ENCODE results near the gene BNIP3.

Gene BNIP3, protein sequence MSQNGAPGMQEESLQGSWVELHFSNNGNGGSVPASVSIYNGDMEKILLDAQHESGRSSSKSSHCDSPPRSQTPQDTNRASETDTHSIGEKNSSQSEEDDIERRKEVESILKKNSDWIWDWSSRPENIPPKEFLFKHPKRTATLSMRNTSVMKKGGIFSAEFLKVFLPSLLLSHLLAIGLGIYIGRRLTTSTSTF

DNA sequence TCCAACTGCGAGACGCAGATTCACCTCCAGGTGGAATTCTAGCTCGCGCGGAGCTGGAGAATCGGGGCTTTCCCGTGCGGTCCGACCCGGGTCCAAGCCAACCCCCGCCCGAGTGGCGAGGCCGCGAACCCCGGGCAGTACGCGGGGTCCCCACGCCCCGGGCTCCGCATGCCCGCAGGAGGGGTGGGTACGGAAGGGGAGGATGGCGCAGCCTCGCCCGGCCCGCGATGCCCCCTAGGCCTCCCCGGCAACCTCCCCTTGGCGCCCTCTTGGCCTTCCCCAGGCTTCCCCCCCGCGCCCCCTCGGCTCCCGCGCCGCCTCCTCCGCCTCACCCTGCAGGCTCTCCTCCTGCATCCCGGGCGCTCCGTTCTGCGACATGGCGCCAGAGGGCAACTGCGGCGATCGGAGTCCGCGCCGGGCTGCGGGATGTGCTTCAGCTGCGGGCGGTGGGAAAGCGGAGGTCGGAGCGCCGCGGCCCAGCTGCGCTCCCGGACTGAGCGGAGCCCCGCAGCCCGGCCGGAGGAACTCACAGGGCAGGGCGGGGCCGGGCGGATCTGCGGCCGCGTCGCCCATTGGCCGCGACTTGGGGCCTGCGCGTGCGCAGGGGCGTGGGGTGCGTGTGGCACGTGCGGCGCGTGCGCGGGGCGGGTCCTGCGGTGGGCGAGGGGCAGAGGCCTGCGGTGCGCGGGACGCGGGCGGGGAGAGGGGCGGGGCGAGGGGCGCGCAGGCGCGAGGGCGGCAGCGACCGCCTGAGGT is at the start of gene BNIP3:
Gene BNIP3, minus strand, starts transcription at position 495 of the 756 bp plus-strand sequence. Its CDS starts 117 bp downstream, at position 378.
- TF ChIP-seq GATA2 (IDR thresholded peaks at IDR 0.05; ENCODE audit: low read depth, low read length) (no peak), GATA3 (IDR thresholded peaks at IDR 0.05; ENCODE audit: low read depth, low read length) (no peak)

DNA sequence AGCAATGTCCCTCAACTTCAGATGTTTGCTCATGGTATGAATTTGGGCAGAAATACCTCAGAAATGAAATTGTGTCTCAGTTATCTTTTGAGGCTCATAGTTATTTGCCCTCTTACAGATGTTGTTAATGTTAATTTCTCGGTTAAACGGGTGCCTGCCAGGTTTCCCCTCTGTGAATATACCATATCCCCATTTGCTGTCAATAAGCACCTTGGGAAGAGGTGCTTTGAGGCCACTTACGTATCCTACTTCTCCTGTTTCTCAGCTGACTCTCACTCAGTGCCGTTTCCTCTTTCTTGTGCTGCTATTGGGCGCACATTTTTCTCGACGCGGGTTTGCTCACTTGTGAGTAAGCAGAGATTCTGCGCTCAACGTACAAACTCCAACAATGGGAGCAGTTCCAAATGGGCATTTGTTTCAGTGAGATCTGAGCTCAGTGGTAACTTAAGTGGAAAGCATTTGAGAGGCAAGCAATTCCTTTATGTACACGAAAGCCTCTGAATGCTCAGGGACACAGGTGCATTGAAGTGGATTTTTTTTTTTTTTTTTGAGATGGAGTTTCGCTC is 49.3 kb upstream of the BNIP3 start:
- TF ChIP-seq GATA2 (IDR thresholded peaks at IDR 0.05; ENCODE audit: low read depth, low read length) (no peak), GATA3 (IDR thresholded peaks at IDR 0.05; ENCODE audit: low read depth, low read length) (no peak)

DNA sequence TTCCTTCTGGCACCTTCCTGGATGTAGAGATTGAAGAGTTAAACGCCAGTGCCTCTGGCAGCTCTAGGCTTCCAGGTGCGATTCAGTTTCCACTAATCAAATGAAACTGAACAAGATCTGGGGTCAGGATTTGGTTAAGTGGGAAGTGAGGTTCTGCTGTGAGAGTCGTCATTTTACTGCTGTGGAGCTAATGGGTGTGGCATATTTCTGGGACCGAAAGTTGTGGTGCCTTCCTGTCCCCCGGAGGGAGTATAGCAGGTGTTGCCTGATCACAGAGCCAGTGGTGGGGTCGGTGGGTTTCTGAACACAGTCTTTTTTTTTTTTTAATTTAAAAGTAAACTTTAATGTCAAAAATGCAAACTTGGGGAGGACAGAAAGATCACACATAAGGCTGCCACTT is 47.0 kb upstream of the BNIP3 start:
- TF ChIP-seq GATA2 (IDR thresholded peaks at IDR 0.05; ENCODE audit: low read depth, low read length) = no peak
- no peak for TF ChIP-seq GATA3 (IDR thresholded peaks at IDR 0.05; ENCODE audit: low read depth, low read length)

DNA sequence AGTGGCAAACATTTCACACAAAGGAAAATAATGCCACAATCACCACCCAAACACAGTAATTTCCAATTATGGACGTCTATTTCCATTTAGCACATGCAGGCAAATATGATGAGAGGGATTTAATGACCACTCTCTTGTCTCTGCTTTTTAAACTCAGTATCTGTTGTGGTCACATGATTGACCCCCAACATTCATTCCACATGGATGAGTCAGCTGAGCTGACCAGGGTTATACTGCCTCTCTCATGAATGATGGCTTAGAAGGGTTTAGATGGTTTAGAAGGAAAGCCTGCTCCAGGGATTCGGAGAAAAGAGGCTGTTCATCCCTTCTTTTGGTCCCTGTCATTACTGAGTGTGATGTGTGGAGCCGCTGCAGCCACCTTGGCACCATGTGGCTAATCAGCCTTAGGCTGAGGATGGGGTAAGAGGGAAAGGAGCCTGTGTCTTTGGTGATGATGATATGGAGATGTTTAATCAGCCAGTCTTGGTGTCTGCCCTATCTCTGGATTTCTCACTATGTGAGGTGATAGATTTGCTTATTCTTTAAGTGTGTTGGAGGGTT is 45.8 kb upstream of the BNIP3 start:
- TF ChIP-seq GATA2 (IDR thresholded peaks at IDR 0.05; ENCODE audit: low read depth, low read length) = no peak
- TF ChIP-seq GATA3 (IDR thresholded peaks at IDR 0.05; ENCODE audit: low read depth, low read length) = no peak

DNA sequence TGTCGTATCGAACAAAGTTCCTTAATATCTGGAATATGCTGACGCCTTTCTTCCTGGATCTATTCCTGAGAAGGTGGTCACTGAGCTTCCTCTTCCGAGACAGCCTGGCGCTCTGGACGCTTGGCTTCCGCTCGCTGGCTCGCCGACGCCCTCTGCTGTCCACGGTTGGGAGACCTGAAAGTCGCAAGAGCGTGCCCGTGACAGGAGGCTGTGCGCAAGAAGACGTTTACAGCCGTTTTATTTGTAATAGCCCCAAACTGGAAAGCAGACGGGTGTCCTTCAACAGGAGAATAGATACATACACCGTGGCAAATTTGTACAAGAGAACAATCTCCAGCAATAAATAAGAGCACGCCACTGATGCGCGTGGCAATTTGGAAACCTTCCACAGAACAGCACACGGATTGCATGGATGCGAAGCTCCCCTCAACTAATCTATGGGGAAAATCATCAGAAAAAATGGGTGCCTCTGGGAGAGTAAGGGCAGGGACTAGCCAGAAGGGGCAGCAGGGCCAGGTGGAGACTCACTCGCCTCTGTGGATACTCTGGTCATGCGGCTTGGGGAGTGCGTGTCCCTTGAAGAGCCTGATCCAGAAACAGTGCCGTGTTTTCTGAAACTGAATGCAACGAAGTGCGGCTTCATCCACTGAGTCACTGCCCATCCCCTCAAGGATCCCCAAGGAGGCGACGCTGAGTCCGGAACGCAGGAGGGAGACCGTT is 41.5 kb upstream of the BNIP3 start:
- no peak for TF ChIP-seq GATA3 (IDR thresholded peaks at IDR 0.05; ENCODE audit: low read depth, low read length)
- TF ChIP-seq GATA2 (IDR thresholded peaks at IDR 0.05; ENCODE audit: low read depth, low read length) = no peak

DNA sequence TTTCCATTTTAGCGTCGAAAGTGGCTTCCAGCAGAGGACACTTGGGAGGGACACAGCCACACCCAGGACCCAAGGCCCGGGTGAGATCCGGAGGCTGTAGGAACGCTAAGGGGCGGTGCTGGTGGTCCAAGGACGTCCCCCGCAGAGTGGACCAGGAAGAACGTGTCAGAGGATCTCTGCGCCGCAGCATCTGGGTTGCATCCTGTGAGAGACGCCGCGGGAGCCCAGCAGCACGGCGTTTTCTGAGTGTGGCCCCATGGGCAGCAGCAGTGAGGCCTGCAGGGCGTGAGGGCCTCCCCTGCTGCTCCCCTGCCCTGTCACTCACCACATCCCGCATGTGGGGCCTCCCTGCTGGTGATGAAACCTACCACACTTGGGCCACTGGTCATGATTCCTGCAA is 40.5 kb upstream of the BNIP3 start:
- TF ChIP-seq GATA2 (IDR thresholded peaks at IDR 0.05; ENCODE audit: low read depth, low read length) (no peak), GATA3 (IDR thresholded peaks at IDR 0.05; ENCODE audit: low read depth, low read length) (no peak)

DNA sequence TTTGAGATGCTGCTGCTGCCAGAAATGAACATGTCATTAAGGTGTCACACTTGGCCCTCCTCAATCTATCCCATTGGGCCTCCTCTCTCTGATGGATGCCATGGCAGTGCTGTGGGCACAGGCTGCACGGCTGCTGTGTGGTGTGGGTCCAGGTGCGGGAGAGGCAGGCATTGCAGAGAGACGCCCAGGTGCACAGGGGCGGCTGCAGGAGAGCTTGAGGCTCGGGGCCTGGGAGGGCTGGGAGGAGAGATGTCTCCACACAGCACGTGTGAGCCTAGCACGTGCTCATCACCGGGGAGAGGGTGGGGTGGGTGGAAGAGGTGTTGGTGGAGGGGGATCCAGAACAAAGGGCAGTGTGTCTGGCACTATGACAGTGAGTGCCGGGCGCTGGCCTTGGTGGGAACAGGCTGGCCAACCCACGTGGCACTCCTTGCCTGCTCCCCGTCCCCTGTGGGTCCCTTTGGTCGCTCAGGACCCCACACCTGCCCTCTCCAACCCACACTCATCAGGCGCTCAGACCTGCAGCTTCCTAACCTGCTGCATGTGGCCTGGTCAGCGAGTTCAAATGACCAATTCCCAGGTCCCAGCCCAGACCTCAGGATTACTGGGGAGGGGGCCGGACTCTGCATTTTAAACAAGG is 39.9 kb upstream of the BNIP3 start:
- no peak for TF ChIP-seq GATA2 (IDR thresholded peaks at IDR 0.05; ENCODE audit: low read depth, low read length)
- no peak for TF ChIP-seq GATA3 (IDR thresholded peaks at IDR 0.05; ENCODE audit: low read depth, low read length)

DNA sequence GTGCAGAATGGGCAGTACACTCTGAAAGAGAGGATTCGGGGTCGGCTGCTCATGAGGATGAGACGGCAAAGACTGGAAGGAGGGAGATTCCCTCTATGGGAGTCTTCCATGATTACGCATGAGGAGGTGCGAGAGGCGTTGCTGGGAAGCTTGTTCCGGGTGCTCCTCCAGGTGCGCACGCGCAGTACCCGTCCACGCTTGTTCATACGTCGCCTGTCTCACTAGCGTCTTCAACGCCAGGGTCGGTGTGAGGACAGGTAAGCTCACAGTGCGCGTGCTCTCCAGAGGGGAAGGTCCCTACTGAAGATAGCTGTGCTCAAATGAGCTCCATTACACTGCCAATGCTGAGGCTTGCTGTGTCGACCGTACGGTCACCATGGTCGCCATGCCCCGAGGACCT is 39.3 kb upstream of the BNIP3 start:
- no peak for TF ChIP-seq GATA2 (IDR thresholded peaks at IDR 0.05; ENCODE audit: low read depth, low read length)
- no peak for TF ChIP-seq GATA3 (IDR thresholded peaks at IDR 0.05; ENCODE audit: low read depth, low read length)

DNA sequence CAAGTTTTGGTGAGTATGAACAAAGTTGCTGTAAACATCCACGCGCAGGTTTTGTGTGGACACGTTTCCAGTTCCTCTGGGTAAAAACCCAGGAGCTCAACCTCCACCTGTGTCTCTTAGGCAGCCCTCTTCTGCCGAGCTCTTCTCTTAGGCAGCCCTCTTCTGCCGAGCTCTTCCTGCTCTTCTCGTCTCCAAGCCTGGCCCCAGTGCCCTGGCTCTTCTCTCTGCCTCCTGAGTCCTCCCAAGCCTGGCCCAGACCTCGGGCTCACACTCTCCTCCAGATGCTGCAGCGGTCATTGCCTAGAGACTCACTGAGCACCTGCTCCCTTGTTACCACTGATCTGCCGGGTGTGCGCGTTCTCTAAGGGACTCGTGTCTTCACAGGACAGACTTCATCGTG is 38.7 kb upstream of the BNIP3 start:
- TF ChIP-seq GATA3 (IDR thresholded peaks at IDR 0.05; ENCODE audit: low read depth, low read length) (no peak), GATA2 (IDR thresholded peaks at IDR 0.05; ENCODE audit: low read depth, low read length) (no peak)

DNA sequence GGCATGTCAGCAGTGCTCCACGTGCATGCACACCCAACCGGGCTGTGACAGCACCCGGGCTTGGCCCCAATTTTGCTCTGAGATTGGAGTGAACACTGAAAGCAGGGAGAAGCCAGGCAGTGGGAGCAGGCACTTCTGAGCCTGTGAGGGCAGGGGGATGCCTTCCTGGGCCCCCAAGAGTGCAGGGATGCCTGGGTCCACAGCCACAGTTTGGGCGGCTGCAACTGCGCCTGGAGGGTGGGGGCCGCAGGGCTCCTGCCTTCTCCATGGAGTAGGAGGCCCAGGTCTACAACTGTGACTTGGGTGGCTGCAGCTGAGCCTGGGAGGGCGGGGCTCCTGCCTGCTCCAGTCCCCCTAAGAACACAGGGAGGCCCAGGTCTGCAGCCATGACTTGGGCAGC is 37.6 kb upstream of the BNIP3 start:
- TF ChIP-seq GATA2 (IDR thresholded peaks at IDR 0.05; ENCODE audit: low read depth, low read length) (no peak), GATA3 (IDR thresholded peaks at IDR 0.05; ENCODE audit: low read depth, low read length) (no peak)

DNA sequence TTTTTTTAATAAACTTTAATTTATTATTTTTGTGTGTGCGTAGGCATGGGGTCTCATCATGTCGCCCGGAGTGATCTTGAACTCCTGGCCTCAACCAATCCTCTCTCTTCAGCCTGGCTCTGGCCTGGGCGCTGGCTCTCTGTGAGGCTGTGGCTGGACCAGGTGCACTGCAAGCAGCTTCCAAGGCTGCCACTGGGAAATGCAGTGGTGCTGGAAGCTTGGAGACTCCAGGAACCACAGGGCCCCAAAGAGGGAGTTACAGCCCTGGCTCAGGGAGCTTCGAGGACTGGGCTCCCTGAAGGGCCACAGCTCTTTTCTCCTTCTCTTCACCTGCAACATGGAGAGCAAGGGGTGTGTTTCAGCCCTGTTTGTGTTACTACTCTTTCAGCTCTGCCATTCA is 36.7 kb upstream of the BNIP3 start:
- no peak for TF ChIP-seq GATA3 (IDR thresholded peaks at IDR 0.05; ENCODE audit: low read depth, low read length)

DNA sequence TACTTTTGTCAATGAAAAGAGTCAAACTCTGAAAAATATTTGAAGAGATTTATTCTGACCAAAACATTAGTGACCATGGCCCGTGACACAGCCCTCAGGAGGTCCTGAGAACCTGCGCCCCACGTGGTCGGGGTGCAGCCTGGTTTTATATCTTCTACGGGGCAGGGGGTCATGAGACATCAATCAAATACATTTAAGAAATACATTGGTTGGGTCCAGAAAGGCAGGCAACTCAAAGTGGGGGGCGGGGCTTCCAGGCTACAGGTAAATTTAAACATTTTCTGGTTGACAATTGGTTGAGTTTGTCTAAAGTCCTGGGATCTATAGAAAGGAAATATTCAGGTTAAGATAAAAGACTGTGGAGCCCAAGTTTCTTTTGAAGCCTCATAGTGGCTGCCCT is 34.8 kb upstream of the BNIP3 start:
- TF ChIP-seq GATA3 (IDR thresholded peaks at IDR 0.05; ENCODE audit: low read depth, low read length) (no peak), GATA2 (IDR thresholded peaks at IDR 0.05; ENCODE audit: low read depth, low read length) (no peak)

DNA sequence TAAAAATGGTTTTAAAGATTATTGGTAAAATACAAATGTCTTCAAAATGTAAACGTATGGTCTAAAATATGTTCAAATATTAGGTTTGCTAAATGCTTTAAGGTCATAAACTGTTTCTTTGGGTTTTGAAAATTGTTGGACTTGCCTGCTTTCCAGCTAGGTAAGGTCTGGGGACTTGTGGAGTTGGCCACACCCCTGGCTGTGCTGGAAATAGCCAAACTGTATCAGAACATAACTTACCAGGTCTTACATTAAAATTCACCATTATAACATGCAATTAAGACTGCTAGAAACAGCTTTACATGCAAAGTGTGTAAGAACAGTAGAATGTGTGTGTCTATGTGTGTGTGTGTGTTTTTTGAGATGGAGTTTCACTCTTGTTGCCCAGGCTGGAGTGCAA is 29.7 kb upstream of the BNIP3 start:
- TF ChIP-seq GATA2 (IDR thresholded peaks at IDR 0.05; ENCODE audit: low read depth, low read length) (no peak), GATA3 (IDR thresholded peaks at IDR 0.05; ENCODE audit: low read depth, low read length) (no peak)

DNA sequence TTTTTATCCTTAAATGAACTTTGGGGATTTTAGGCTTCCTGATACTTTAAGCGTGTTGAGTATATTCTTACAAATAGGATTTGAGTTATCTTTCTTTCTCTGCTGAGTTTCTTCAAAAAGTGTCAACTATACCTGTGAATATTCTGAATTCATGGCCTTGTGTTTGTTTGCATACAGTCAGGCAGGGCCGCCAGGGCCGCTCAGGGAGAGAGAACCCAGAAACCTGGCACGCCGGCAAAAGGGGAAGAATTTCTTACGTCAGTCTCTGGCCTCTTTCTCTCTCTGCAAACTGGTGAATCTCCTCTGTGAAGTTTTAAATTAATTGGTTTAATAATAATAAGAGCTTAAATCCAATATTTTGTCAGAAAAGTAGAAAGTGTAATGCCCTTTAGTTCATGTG is 29.3 kb upstream of the BNIP3 start:
- TF ChIP-seq GATA2 (IDR thresholded peaks at IDR 0.05; ENCODE audit: low read depth, low read length) (no peak), GATA3 (IDR thresholded peaks at IDR 0.05; ENCODE audit: low read depth, low read length) (no peak)

Measured in SH-SY5Y (cell line).